HepG2 (cell line): ENCODE measurements around the gene CBX5. TPM values are rescaled to one million over a fixed set of nuclear protein-coding genes. Genes with fewer than 3 reads are reported as not detected.

ENCODE experiments used
- ATAC-seq: fragments of 200-7000 bp; cut with Tn5 transposase; 3 replicates; pipeline ENCODE4 v1.9.1; 2020; ENCODE audit warnings: mild to moderate bottlenecking, moderate library complexity
- BruUV-seq: library from RNA; stranded (reverse); fragments of 400-500 nt; replicated peaks from 2 replicates; lab custom pipeline; 2021; lab: Mats Ljungman, UMichigan
- CTCF ChIA-PET: fragments of 300-600 bp; formaldehyde crosslinking; extraction: SDS; loops from one replicate; lab custom pipeline; 2021; ENCODE audit warnings: low total read pairs, inconsistent platforms, low intra/inter-chr PET ratio; lab: Yijun Ruan, JAX
- POLR2A ChIA-PET: fragments of 350-600 bp; sonication (Branson Sonifier 250); formaldehyde crosslinking; loops from one replicate; lab custom pipeline; 2020; ENCODE audit warnings: antibody characterized with exemption, inconsistent platforms; lab: Yijun Ruan, JAX
- DNase-seq: peaks from one replicate; pipeline ENCODE4 v3.0.0-alpha.2; 2015; ENCODE audit warnings: low spot score
- FAIRE-seq: peaks from 3 replicates; lab custom pipeline; 2011; peaks lifted over from hg19 to GRCh38; lab: Jason Lieb, UNC
- H2AFZ ChIP-seq: one replicate; pipeline ENCODE4 v1.6.1; 2011; ENCODE audit warnings: low read length, inconsistent platforms
- H3K27ac ChIP-seq: fragments of 300-600 bp; 3 replicates; pipeline ENCODE4 v1.8.0; 2011; ENCODE audit warnings: mixed run types, mild to moderate bottlenecking, mixed read lengths, low read length, inconsistent platforms; ENCODE audit not compliant: insufficient read depth; ENCODE audit errors: extremely low read length
- H3K27me3 ChIP-seq, 2 experiments: fragments of 200-600 bp in 1 of 2; 2 replicates in 1 of 2; 3 replicates in 1 of 2; pipeline versions ENCODE4 v1.6.0 to v1.8.0; 2011; ENCODE audit warnings: low read length in 2 of 2, mild to moderate bottlenecking in 2 of 2, moderate library complexity in 2 of 2, inconsistent platforms in 1 of 2; ENCODE audit not compliant: insufficient read depth in 2 of 2, control insufficient read depth in 1 of 2
- H3K36me3 ChIP-seq, 2 experiments: fragments of 200-600 bp in 1 of 2; replicated peaks in 1 of 2; 2 replicates in 1 of 2; 3 replicates in 1 of 2; pipeline versions ENCODE4 v1.5.1 to v1.8.0; 2011; ENCODE audit warnings: low read length in 2 of 2, inconsistent platforms in 1 of 2; ENCODE audit not compliant: insufficient read depth in 2 of 2, control insufficient read depth in 1 of 2
- H3K4me1 ChIP-seq: 2 replicates; pipeline ENCODE4 v1.5.1; 2012; ENCODE audit warnings: low read length, inconsistent platforms; ENCODE audit not compliant: insufficient read depth
- H3K4me2 ChIP-seq: 2 replicates; pipeline ENCODE4 v1.6.0; 2011; ENCODE audit warnings: low read depth, low read length, inconsistent platforms
- H3K4me3 ChIP-seq, 3 experiments: fragments of 200-600 bp in 1 of 3; sonication (generic), shearing (Covaris generic) in 1 of 3; replicated peaks in 1 of 3; 2 replicates each; pipeline ENCODE4 v1.5.1; 2011 to 2016; ENCODE audit warnings: low read length in 3 of 3, inconsistent platforms in 2 of 3, low read depth in 2 of 3, mild to moderate bottlenecking in 2 of 3, control low read depth in 1 of 3, mixed read lengths in 1 of 3; ENCODE audit not compliant: insufficient read depth in 1 of 3
- H3K79me2 ChIP-seq: one replicate; pipeline ENCODE4 v1.6.1; 2011; ENCODE audit warnings: low read length, inconsistent platforms; ENCODE audit not compliant: insufficient read depth
- H3K9ac ChIP-seq: 2 replicates; pipeline ENCODE4 v1.6.0; 2011; ENCODE audit warnings: mild to moderate bottlenecking, low read depth, low read length, inconsistent platforms; ENCODE audit not compliant: insufficient read depth
- H3K9me3 ChIP-seq: 2 replicates; pipeline ENCODE4 v1.5.1; 2012; ENCODE audit warnings: mild to moderate bottlenecking, low read length
- H4K20me1 ChIP-seq: 2 replicates; pipeline ENCODE4 v1.6.0; 2011; ENCODE audit warnings: inconsistent platforms, mild to moderate bottlenecking, low read length, moderate library complexity; ENCODE audit not compliant: insufficient read depth
- ATF7 ChIP-seq, 2 experiments: fragments of 450-650 bp in 1 of 2; sonication (generic) in 1 of 2; formaldehyde crosslinking in 1 of 2; IDR thresholded peaks; 2 replicates each; pipeline versions ENCODE4 v1.4.0 to v1.6.1; 2016 to 2020; ENCODE audit warnings: antibody characterized with exemption in 1 of 2, mild to moderate bottlenecking in 1 of 2, missing genetic modification reagents in 1 of 2
- HOXA9 ChIP-seq: sonication (generic); formaldehyde crosslinking; IDR thresholded peaks from 2 replicates; pipeline ENCODE4 v1.8.1; 2022; ENCODE audit warnings: missing genetic modification reagents, mild to moderate bottlenecking, moderate library complexity, borderline replicate concordance
- MXD4 ChIP-seq: IDR thresholded peaks from 2 replicates; pipeline ENCODE4 v1.6.1; 2016; ENCODE audit warnings: mild to moderate bottlenecking, missing biosample characterization, missing genetic modification reagents
- NCOA1 ChIP-seq: sonication (generic); formaldehyde crosslinking; IDR thresholded peaks from 2 replicates; pipeline ENCODE4 v1.9.0; 2021; ENCODE audit warnings: missing genetic modification reagents
- PRDM10 ChIP-seq: sonication (generic); formaldehyde crosslinking; IDR thresholded peaks from 2 replicates; pipeline ENCODE4 v1.4.0; 2020; ENCODE audit warnings: low read depth, missing genetic modification reagents
- SP140L ChIP-seq: sonication (generic); formaldehyde crosslinking; IDR thresholded peaks from 2 replicates; pipeline ENCODE4 v1.4.0; 2020; ENCODE audit warnings: missing genetic modification reagents, borderline replicate concordance
- YEATS4 ChIP-seq: sonication (generic); formaldehyde crosslinking; IDR thresholded peaks from 2 replicates; pipeline ENCODE4 v1.4.0; 2020; ENCODE audit warnings: missing genetic modification reagents, borderline replicate concordance
- ZNF552 ChIP-seq: sonication (generic); formaldehyde crosslinking; IDR thresholded peaks from 2 replicates; pipeline ENCODE4 v1.9.0; 2022; ENCODE audit warnings: missing genetic modification reagents, mild to moderate bottlenecking, borderline replicate concordance
- ZNF609 ChIP-seq: sonication (generic); formaldehyde crosslinking; IDR thresholded peaks from 2 replicates; pipeline ENCODE4 v1.4.0; 2020; ENCODE audit warnings: mild to moderate bottlenecking, missing genetic modification reagents, borderline replicate concordance
- WGBS: methylation state at CpG from one replicate; pipeline ENCODE4 v1.1.6; 2017; ENCODE audit warnings: low lambda C conversion rate; 5-methylcytosine and 5-hydroxymethylcytosine counted together
- in situ Hi-C: cut with HindIII; loops from 2 replicates; pipeline ENCODE4 v1.10.0; 2017; ENCODE audit warnings: low pct_unique_long_range_greater_than_20kb; ENCODE audit not compliant: extremely low pct_ligation_motif_present
- intact Hi-C: fragments of 100-400 bp; cut with micrococcal nuclease; formaldehyde crosslinking; loops from one replicate; pipeline ENCODE4 v1.10.0; 2022; ENCODE audit not compliant: unreplicated experiment
- polyA plus RNA-seq, 8 experiments: library from polyadenylated mRNA; depleted of rRNA in 3 of 8; stranded (reverse) in 7 of 8; unstranded in 1 of 8; fragments of >200 nt; fragmentation: Illumina TruSeq in 4 of 8; extraction: Trizol in 4 of 8; gene quantifications; 2 replicates each; pipeline versions ENCODE4 v1.2.1 to v1.2.3, GENCODE V29; 2011 to 2016; ENCODE audit warnings: low read depth in 4 of 8, missing spikeins in 1 of 8, mixed read lengths in 1 of 8; ENCODE audit not compliant: insufficient read depth in 1 of 8
- total RNA-seq, 5 experiments: library from RNA; depleted of rRNA; stranded (reverse); fragments of >200 nt; fragmentation: Illumina TruSeq; extraction: Trizol; gene quantifications; 2 replicates each; pipeline ENCODE4 v1.2.3, GENCODE V29; 2016; ENCODE audit warnings: low read depth in 1 of 5

CBX5 gene
- total and polyA plus RNA-seq, 2 of the 13 experiments (the other 11 are each of a cell fraction or from before 2014, with no cell fraction given) = 16.0 to 22.2 TPM

- POLR2A ChIA-PET = no interaction called here
- H3K79me2 ChIP-seq = no peaks in the 10 kb centered on the region
- WGBS = 89% methylated on average over 4 of the region's 4 CpGs
- TF ChIP-seq ATF7 (IDR thresholded peaks at IDR 0.05) = peak; percentile 77
- no peak for TF ChIP-seq ATF7 (CRISPR knock-in tag; IDR thresholded peaks at IDR 0.05)
- TF ChIP-seq HOXA9 (CRISPR knock-in tag) = no peak
- FAIRE-seq = no peak
- H3K27me3 ChIP-seq = no peaks in the 10 kb centered on the region
- no TSS peak for BruUV-seq
- no peak overlapping the region for H3K27ac ChIP-seq
- no peak overlapping the region for H3K9ac ChIP-seq
- no peaks in the 10 kb centered on the region for H3K4me1 ChIP-seq
- no peak overlapping the region for H3K4me3 ChIP-seq
- H3K36me3 ChIP-seq = no peaks in the 10 kb centered on the region
- H4K20me1 ChIP-seq = no peaks in the 10 kb centered on the region; the same call in 1 of the 2 replicates
- intact Hi-C loops (no loop called here), in situ Hi-C loops (no loop called here)
- H3K9me3 ChIP-seq = no peaks in the 10 kb centered on the region
- H2AFZ ChIP-seq = no peak overlapping the region
- DNase-seq = no peak
- no peak overlapping the region for H3K4me2 ChIP-seq
- CTCF ChIA-PET = no interaction called here
- ATAC-seq = no peak
These were observed 50.2 kb downstream of the CBX5 start for GRCh38 chr12:54229624-54230212.

- intact Hi-C loops = no loop called here
- H3K9ac ChIP-seq = no peak overlapping the region
- no peaks in the 10 kb centered on the region for H3K4me1 ChIP-seq
- BruUV-seq = no TSS peak
- H3K4me3 ChIP-seq = no peak overlapping the region
- DNase-seq = no peak
- no peaks in the 10 kb centered on the region for H3K9me3 ChIP-seq
- in situ Hi-C loops = no loop called here
- no peaks in the 10 kb centered on the region; a peak in 1 of 5 replicates for H3K27me3 ChIP-seq
- ATAC-seq = no peak
- no peaks in the 10 kb centered on the region; the same call in 1 of the 2 replicates for H4K20me1 ChIP-seq
- CTCF ChIA-PET = no interaction called here
- no peak overlapping the region for H3K27ac ChIP-seq
- H2AFZ ChIP-seq = no peak overlapping the region
- no peak overlapping the region for H3K4me2 ChIP-seq
- no peak for FAIRE-seq
- POLR2A ChIA-PET = no interaction called here
- WGBS = 93% methylated on average over 1 of the region's 1 CpG
- H3K79me2 ChIP-seq = no peaks in the 10 kb centered on the region
- H3K36me3 ChIP-seq = no peaks in the 10 kb centered on the region
- TF ChIP-seq PRDM10 (no peak), ZNF552 (no peak), YEATS4 (CRISPR knock-in tag) (no peak), NCOA1 (no peak), MXD4 (CRISPR knock-in tag) (no peak), SP140L (no peak), ZNF609 (no peak)
These were observed 51.5 kb downstream of the CBX5 start for GRCh38 chr12:54228471-54228870.
